ENCODE results near the gene PTPN2.

Gene PTPN2

DNA sequence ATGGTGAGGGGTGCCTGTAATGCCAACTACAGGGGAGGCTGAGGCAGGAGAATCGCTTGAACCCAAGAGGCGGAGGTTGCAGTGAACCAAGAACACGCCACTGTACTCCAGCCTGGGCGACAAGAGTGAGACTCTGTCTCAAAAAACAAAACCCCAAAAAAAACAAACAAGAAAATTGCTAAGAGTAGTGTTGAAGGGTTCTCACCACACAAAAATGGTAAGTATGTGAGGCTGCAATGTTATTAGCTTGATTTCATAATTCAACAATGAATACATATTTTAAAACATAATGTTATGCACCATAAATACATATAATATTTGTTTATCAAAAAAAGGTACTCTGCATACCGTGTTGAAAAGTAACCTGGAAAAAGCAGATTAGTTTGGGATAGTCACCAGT, 135.4 kb downstream of the PTPN2 start:
- in situ Hi-C loops (cut with HindIII; ENCODE audit: low sequenced_read_pairs), result loop anchor here (10.0 kb wide), 1 partner anchor 176 kb away; no protein-coding TSS in a partner anchor
- H3K4me3 ChIP-seq (ENCODE audit: low read depth, low read length), result no peak overlapping the region
- DNase-seq (ENCODE audit: low read depth), result no peak
- TF ChIP-seq, protein P1, sequence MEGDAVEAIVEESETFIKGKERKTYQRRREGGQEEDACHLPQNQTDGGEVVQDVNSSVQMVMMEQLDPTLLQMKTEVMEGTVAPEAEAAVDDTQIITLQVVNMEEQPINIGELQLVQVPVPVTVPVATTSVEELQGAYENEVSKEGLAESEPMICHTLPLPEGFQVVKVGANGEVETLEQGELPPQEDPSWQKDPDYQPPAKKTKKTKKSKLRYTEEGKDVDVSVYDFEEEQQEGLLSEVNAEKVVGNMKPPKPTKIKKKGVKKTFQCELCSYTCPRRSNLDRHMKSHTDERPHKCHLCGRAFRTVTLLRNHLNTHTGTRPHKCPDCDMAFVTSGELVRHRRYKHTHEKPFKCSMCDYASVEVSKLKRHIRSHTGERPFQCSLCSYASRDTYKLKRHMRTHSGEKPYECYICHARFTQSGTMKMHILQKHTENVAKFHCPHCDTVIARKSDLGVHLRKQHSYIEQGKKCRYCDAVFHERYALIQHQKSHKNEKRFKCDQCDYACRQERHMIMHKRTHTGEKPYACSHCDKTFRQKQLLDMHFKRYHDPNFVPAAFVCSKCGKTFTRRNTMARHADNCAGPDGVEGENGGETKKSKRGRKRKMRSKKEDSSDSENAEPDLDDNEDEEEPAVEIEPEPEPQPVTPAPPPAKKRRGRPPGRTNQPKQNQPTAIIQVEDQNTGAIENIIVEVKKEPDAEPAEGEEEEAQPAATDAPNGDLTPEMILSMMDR (IDR thresholded peaks at IDR 0.05; ENCODE audit: low read depth, low read length, missing control alignments), result no peak

DNA sequence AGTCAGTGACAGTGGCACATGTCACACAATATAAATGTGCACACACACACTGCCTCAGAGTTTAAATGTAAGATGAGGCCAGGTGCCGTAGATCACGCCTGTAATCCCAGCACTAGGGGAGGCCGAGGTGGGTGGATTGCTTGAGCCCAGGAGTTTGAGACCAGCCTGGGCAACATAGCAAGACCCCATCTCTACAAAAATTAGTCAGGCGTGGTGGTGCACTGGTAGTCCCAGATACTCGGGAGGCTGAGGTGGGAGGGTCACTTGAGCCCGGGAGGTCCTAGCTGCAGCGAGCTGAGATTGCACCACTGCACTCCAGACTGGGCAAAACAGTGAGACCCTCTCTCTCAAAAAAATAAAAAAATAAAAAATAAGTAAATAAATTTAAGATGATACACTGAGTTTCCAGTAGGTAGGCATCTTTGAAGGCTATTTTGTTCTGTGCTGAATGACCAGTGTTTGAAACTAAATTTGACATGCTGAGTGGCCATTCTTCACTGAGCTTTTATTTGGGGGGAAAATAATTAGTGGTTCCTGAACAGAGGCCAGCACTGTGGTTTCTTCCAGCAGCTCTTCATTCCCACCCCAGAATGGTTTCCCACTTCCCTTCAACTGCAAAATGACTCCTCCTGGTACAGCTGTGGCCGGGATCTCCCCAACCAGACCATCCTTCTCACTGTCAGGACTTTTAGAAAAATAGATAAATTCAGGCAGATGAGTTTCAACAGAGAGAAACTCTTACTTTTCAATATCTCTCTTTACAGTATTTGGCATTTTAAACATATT, 136.3 kb downstream of the PTPN2 start:
- DNase-seq (ENCODE audit: low read depth), result peak; percentile 50
- TF ChIP-seq, protein P1 (IDR thresholded peaks at IDR 0.05; ENCODE audit: low read depth, low read length, missing control alignments), result no peak
- in situ Hi-C loops (cut with HindIII; ENCODE audit: low sequenced_read_pairs), result loop anchor here (10.0 kb wide), 1 partner anchor 177 kb away; no protein-coding TSS in a partner anchor
- H3K4me3 ChIP-seq (ENCODE audit: low read depth, low read length), result no peak overlapping the region

DNA sequence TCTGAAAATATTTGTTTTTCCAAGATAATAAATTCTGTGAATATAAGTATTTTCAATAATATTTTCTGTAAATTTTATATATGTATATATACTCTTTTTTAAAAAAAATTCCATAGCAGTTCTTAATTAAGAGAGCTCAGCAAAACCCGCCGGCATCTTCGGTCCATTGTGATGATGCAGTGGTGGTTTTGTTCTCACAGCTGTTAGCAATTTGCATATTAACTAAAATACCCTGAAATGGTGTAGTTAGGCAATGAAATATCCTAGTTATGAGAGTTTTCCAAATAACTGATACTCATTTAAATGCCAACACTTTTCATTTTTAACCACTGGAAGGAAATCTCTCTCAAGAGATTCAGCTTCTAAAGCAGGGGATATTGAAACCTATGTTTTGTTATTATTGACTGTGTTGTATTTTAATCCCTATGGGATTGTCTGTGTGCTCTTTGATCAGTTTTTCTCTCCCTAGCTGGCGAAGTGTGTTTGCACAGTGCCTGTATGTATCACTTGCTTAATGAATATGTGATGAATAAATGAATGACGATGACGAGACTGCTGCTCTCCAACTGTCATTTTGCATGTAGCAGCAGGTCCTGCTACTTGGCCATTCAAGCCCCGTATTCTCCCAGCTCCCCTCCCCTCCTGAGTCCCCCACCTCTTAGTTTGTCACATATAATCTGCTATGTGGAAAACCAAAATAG, 138.8 kb downstream of the PTPN2 start:
- no peak overlapping the region for H3K4me3 ChIP-seq (ENCODE audit: low read depth, low read length)
- DNase-seq (ENCODE audit: low read depth), result no peak
- in situ Hi-C loops (cut with HindIII; ENCODE audit: low sequenced_read_pairs), result loop anchor here (10.0 kb wide), 1 partner anchor 180 kb away; no protein-coding TSS in a partner anchor
- TF ChIP-seq, protein P1 (IDR thresholded peaks at IDR 0.05; ENCODE audit: low read depth, low read length, missing control alignments), result no peak

DNA sequence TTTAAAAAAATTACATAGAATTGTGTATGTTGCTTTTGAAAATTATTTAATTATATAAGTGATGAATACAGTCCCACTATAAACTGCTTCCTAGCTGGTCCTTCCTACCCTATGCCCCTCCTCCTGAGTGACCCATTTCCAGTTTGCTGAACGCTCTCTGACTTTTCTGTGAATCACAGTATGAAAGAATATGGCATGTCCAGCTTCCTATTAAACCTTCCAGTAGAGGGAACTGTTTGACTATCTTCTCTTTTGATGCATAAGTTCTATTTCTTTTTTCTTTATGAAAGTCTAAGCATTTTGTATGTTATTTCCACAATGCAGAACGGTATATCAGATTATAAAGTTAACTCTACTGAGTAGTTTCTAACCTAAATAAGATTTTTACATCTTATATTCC, 139.9 kb downstream of the PTPN2 start:
- in situ Hi-C loops (cut with HindIII; ENCODE audit: low sequenced_read_pairs), result loop anchor here (10.0 kb wide), 1 partner anchor 181 kb away; no protein-coding TSS in a partner anchor
- TF ChIP-seq, protein P1 (IDR thresholded peaks at IDR 0.05; ENCODE audit: low read depth, low read length, missing control alignments), result peak; percentile 45
- DNase-seq (ENCODE audit: low read depth), result peak; percentile 63
- no peak overlapping the region for H3K4me3 ChIP-seq (ENCODE audit: low read depth, low read length)

DNA sequence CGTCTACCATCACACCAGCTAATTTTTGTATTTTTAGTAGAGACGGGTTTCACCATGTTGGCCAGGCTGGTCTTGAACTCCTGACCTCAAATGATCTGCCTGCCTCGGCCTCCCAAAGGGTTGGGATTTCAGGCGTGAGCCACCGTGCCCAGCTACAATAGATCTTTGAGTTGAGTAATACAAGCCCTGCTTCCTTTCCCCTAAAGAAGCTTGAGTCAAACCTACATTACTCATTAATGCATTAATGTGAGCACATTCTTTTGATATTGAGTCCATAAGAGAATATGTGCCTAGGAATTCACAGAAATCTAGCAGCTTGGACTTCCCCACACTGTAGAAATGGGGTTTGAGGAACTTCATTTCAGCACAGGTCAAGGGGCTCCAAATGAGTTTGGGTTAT, 141.6 kb downstream of the PTPN2 start:
- no peak for DNase-seq (ENCODE audit: low read depth)
- in situ Hi-C loops (cut with HindIII; ENCODE audit: low sequenced_read_pairs), result loop anchor here (10.0 kb wide), 1 partner anchor 182 kb away; no protein-coding TSS in a partner anchor
- H3K4me3 ChIP-seq (ENCODE audit: low read depth, low read length), result no peak overlapping the region
- TF ChIP-seq, protein P1 (IDR thresholded peaks at IDR 0.05; ENCODE audit: low read depth, low read length, missing control alignments), result no peak
